DND-41 (cell line): ENCODE measurements around the gene TAF6L.
"Not testable (repeated sequence)": the region's sequence is repeated elsewhere in the genome, so short reads cannot be mapped to it uniquely, and the experiment has no call there.

Experiments used
- ATAC-seq: fragments of 200-7000 bp; cut with Tn5 transposase; 3 replicates; pipeline ENCODE4 v1.9.1; 2021; ENCODE audit warnings: low read depth; ENCODE audit not compliant: insufficient read depth
- DNase-seq: peaks from one replicate; pipeline ENCODE4 v3.0.0-alpha.2; 2020
- H2AFZ ChIP-seq: 2 replicates; pipeline ENCODE4 v1.6.0; 2012; ENCODE audit warnings: low read depth, low read length
- H3K27ac ChIP-seq: 2 replicates; pipeline ENCODE4 v1.5.1; 2012; ENCODE audit warnings: low read length, inconsistent platforms
- H3K27me3 ChIP-seq: fragments of 200-600 bp; sonication (generic); 2 replicates; pipeline ENCODE4 v1.6.0; 2012; ENCODE audit warnings: low read length, mild to moderate bottlenecking, inconsistent platforms; ENCODE audit not compliant: insufficient read depth, poor library complexity
- H3K36me3 ChIP-seq: 2 replicates; pipeline ENCODE4 v1.5.1; 2012; ENCODE audit warnings: low read length, inconsistent platforms; ENCODE audit not compliant: insufficient read depth
- H3K4me1 ChIP-seq: 2 replicates; pipeline ENCODE4 v1.5.1; 2012; ENCODE audit warnings: mild to moderate bottlenecking, low read length; ENCODE audit not compliant: insufficient read depth
- H3K4me2 ChIP-seq: 2 replicates; pipeline ENCODE4 v1.6.0; 2012; ENCODE audit warnings: mild to moderate bottlenecking, moderate library complexity, low read length, inconsistent platforms; ENCODE audit not compliant: insufficient read depth
- H3K4me3 ChIP-seq, 2 experiments: fragments of 200-600 bp in 1 of 2; shearing (Covaris generic) in 1 of 2; 2 replicates each; pipeline ENCODE4 v1.5.1; 2012 to 2016; ENCODE audit warnings: inconsistent platforms in 2 of 2, low read length in 2 of 2, mild to moderate bottlenecking in 2 of 2, low read depth in 1 of 2, moderate library complexity in 1 of 2
- H3K79me2 ChIP-seq: 2 replicates; pipeline ENCODE4 v1.6.0; 2012; ENCODE audit warnings: low read length, inconsistent platforms; ENCODE audit not compliant: insufficient read depth
- H3K9ac ChIP-seq: 2 replicates; pipeline ENCODE4 v1.6.0; 2012; ENCODE audit warnings: low read depth, mild to moderate bottlenecking, inconsistent platforms, low read length, moderate library complexity
- H3K9me3 ChIP-seq: 2 replicates; pipeline ENCODE4 v1.5.1; 2012; ENCODE audit warnings: low read length, moderate library complexity, mild to moderate bottlenecking, inconsistent platforms; ENCODE audit not compliant: insufficient read depth, severe bottlenecking
- H4K20me1 ChIP-seq: 2 replicates; pipeline ENCODE4 v1.6.0; 2012; ENCODE audit warnings: low read length; ENCODE audit not compliant: insufficient read depth
- EZH2 ChIP-seq: IDR thresholded peaks from 3 replicates; pipeline ENCODE4 v1.6.1; 2012; ENCODE audit warnings: borderline replicate concordance, low read depth, mild to moderate bottlenecking, moderate library complexity, low read length, inconsistent platforms; ENCODE audit not compliant: severe bottlenecking
- TF ChIP-seq, protein P1 (sequence below): IDR thresholded peaks from 2 replicates; pipeline ENCODE4 v1.5.1; 2012; ENCODE audit warnings: borderline replicate concordance, low read length, moderate library complexity, mild to moderate bottlenecking; ENCODE audit not compliant: poor library complexity, severe bottlenecking; ENCODE audit errors: extremely low read depth

TAF6L gene

DNA sequence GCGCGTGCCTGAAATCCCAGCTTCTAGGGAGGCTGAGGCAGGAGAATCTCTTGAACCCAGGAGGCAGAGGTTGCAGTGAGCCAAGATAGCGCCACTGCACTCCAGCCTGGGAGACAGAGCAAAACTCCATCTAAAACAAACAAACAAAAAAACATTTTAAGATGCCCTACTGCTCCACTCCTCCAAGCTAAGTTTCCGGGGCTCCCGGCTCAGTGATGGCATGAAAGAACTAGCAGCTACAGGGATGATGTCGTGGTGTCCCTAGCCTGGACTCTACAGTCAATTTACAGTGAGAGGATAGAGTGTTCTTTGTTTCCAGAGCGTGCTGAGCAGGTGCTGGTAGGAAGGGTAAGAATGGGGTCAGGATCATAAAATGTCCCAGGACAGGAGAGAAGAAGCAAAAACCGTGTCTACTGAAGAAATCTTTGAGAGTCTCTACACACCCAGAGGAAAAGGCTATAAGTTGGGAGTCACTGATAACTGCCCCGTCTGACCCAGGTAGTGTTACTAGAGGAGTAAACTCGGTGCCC, 16.0 kb upstream of the TAF6L start:
- Histone ChIP-seq H3K4me2 (peak overlapping the region; percentile 66), H3K9ac (peak overlapping the region; percentile 60; the same call in 1 of the 2 replicates)

DNA sequence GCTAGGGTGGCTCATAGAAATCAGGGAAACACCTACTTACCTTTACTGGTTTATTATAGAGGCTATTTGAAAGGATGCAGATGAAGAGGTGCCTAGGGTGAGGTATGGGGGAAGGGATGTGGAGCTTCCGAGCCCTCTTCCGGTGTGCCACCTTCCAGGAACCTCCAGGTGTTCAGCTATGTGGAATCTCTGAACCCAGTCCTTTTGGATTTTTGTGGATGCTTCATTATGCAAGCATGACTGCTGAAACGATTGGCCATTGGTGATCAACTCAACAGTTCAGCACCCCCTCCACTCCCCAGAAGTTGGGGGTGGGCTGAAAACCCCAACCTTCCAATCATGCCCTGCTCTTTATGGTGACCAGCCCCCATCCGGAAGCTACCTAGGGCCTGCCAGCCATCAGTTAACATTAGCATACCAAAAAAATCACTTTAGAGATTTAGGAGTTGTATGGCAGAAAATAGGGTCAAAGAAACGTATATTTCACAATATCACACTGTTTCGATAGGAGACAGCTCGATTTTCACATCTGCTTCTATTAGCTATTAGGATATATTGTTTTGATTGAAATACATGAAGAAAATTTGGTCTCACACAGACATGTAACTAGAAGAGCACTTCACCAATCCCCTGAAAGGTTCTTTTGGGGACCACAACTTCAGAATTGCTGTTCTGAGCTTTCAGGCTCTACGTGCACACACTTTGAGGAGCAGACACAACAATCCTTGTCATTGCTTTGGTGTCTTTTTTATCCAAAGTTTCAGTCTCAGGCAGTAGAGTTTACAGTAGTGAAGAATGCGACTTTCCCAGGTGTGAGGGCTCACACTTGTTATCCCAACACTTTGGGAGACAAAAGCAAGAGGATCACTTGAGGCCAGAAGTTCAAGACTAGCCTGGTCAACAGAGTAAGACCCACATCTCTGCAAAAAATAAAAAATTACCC, 13.1 kb upstream of the TAF6L start:
- H3K9ac ChIP-seq: no peak overlapping the region
- 0 out of 2 replicates have a peak, but pooled peaks cover 2% of the 10 kb centered on the region for H4K20me1 ChIP-seq
- ATAC-seq (no peak), DNase-seq (no peak)
- peaks cover 21% of the 10 kb centered on the region for H3K79me2 ChIP-seq
- H3K9me3 ChIP-seq: no peaks in the 10 kb centered on the region
- H3K4me3 ChIP-seq: no peak overlapping the region
- H3K27ac ChIP-seq: no peak overlapping the region
- peak overlapping the region; percentile 57; the same call in 1 of the 2 replicates for H2AFZ ChIP-seq
- peaks cover 7% of the 10 kb centered on the region for H3K36me3 ChIP-seq
- no peaks in the 10 kb centered on the region for H3K27me3 ChIP-seq
- H3K4me2 ChIP-seq: no peak overlapping the region
- TF ChIP-seq, protein P1, sequence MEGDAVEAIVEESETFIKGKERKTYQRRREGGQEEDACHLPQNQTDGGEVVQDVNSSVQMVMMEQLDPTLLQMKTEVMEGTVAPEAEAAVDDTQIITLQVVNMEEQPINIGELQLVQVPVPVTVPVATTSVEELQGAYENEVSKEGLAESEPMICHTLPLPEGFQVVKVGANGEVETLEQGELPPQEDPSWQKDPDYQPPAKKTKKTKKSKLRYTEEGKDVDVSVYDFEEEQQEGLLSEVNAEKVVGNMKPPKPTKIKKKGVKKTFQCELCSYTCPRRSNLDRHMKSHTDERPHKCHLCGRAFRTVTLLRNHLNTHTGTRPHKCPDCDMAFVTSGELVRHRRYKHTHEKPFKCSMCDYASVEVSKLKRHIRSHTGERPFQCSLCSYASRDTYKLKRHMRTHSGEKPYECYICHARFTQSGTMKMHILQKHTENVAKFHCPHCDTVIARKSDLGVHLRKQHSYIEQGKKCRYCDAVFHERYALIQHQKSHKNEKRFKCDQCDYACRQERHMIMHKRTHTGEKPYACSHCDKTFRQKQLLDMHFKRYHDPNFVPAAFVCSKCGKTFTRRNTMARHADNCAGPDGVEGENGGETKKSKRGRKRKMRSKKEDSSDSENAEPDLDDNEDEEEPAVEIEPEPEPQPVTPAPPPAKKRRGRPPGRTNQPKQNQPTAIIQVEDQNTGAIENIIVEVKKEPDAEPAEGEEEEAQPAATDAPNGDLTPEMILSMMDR: no peak
- TF ChIP-seq EZH2: no peak
- peaks cover 33% of the 10 kb centered on the region for H3K4me1 ChIP-seq

More for the DNA sequence above, 16.0 kb upstream of the TAF6L start:
- Histone ChIP-seq H3K36me3 (peaks cover 16% of the 10 kb centered on the region), H3K4me3 (no peak overlapping the region), H3K4me1 (peaks cover 28% of the 10 kb centered on the region), H3K79me2 (peaks cover 23% of the 10 kb centered on the region), H3K27me3 (no peaks in the 10 kb centered on the region), H3K9me3 (no peaks in the 10 kb centered on the region), H2AFZ (no peak overlapping the region), H3K27ac (no peak overlapping the region), H4K20me1 (peaks cover 7% of the 10 kb centered on the region; the same call in 1 of the 2 replicates)
- TF ChIP-seq EZH2: no peak
- TF ChIP-seq, protein P1: no peak
- no peak for DNase-seq
- ATAC-seq: no peak

DNA sequence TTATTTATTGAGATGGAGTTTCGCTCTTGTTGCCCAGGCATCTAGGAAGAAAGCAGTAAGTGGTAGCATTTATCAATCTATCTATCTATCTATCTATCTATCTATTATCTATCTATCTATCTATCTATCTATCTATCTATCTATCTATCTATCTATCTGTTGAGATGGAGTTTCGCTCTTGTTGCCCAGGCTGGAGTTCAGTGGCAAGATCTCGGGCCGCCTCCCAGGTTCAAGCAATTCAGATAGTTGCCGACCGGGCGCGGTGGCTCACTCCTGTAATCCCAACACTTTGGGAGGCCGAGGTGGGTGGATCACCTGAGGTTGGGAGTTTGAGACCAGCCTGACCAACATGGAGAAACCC, 10.3 kb upstream of the TAF6L start:
- DNase-seq, H3K9me3 ChIP-seq, H4K20me1 ChIP-seq, H3K27me3 ChIP-seq: not testable (repeated sequence)
- Histone ChIP-seq H2AFZ (peak overlapping the region; percentile 72), H3K9ac (peak overlapping the region; percentile 73), H3K4me2 (peak overlapping the region; percentile 63), H3K79me2 (peaks cover 19% of the 10 kb centered on the region), H3K4me3 (peak overlapping the region; percentile 13 to 86; a peak in 3 of 4 replicates), H3K4me1 (peaks cover 22% of the 10 kb centered on the region), H3K27ac (peak overlapping the region; percentile 69; the same call in 1 of the 2 replicates), H3K36me3 (peaks cover 24% of the 10 kb centered on the region)
- ATAC-seq: peak; percentile 2; the same call in 1 of the 3 replicates

DNA sequence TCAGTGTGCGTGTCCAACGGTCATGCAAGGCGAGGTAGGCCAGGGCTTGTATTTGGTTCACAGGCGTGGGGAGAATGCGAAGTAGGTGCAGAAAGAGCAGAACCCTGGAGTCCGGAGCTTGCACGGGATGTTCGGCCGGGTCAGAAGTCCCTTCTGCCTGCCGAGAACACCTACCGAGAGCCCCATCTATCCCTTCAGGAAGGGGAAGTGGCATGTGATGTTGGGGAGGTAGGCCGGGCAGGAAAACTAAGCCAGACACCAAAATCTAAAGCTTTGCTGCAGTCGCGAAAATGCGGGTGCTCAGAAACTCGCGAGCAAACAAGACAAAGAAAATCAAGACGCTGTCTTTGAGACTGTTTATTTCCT, 435 bp upstream of the TAF6L start:
- no peaks in the 10 kb centered on the region for H3K27me3 ChIP-seq
- H3K4me2 ChIP-seq: peak overlapping the region; percentile 77
- H3K9me3 ChIP-seq: no peaks in the 10 kb centered on the region
- H3K27ac ChIP-seq: peak overlapping the region; percentile 78
- no peak for DNase-seq
- no peaks in the 10 kb centered on the region for H4K20me1 ChIP-seq
- peaks cover 35% of the 10 kb centered on the region for H3K79me2 ChIP-seq
- peak overlapping the region; percentile 60 for H3K9ac ChIP-seq
- H3K4me1 ChIP-seq: peaks cover 27% of the 10 kb centered on the region
- H3K36me3 ChIP-seq: peaks cover 32% of the 10 kb centered on the region
- peak overlapping the region; percentile 41 to 69; a peak in 3 of 4 replicates for H3K4me3 ChIP-seq
- H2AFZ ChIP-seq: peak overlapping the region; percentile 72
- peak; percentile 18 for ATAC-seq
- TF ChIP-seq, protein P1: no peak
- TF ChIP-seq EZH2: no peak
